HUES6 (cell line): ENCODE measurements around the gene PSMD8.
A peak's percentile ranks its signal among the peaks of the same experiment; 100 is the strongest.
"Not testable (repeated sequence)": the region's sequence is repeated elsewhere in the genome, so short reads cannot be mapped to it uniquely, and the experiment has no call there.

Experiments
- H3K27ac ChIP-seq: 2 replicates; pipeline ENCODE4 v1.7.0; 2013; ENCODE audit warnings: low read depth, mild to moderate bottlenecking, low read length, inconsistent platforms
- H3K27me3 ChIP-seq: 2 replicates; pipeline ENCODE4 v1.6.1; 2013; ENCODE audit warnings: low read length; ENCODE audit not compliant: control insufficient read depth, insufficient read depth
- H3K36me3 ChIP-seq: 2 replicates; pipeline ENCODE4 v1.6.1; 2013; ENCODE audit warnings: low read length; ENCODE audit not compliant: control insufficient read depth, insufficient read depth
- H3K4me1 ChIP-seq: 2 replicates; pipeline ENCODE4 v1.6.1; 2013; ENCODE audit warnings: low read length; ENCODE audit not compliant: control insufficient read depth, insufficient read depth
- H3K4me3 ChIP-seq: 2 replicates; pipeline ENCODE4 v1.5.1; 2013; ENCODE audit warnings: low read depth, low read length
- H3K9ac ChIP-seq: one replicate; pipeline ENCODE4 v1.6.1; 2013; ENCODE audit warnings: mild to moderate bottlenecking, low read length
- H3K9me3 ChIP-seq: 2 replicates; pipeline ENCODE4 v1.6.1; 2013; ENCODE audit warnings: low read depth, low read length; ENCODE audit not compliant: control insufficient read depth, insufficient read depth

The PSMD8 gene

GRCh38 chr19:38374332-38375097 is at the start of gene PSMD8:
Gene PSMD8 (plus strand): TSS chr19:38374571. CDS start chr19:38374602, 31 bp downstream.
- H3K4me3 ChIP-seq, result peak within 1 kb of the TSS; percentile 83
- H3K27ac ChIP-seq, result peak within 1 kb of the TSS; percentile 73
- H3K9me3 ChIP-seq, result no peaks in the 10 kb centered on the region
- H3K4me1 ChIP-seq, result 0 out of 2 replicates have a peak, but pooled peaks cover 5% of the 10 kb centered on the region
- peaks cover 20% of the 10 kb centered on the region for H3K36me3 ChIP-seq
- H3K27me3 ChIP-seq, result no peaks in the 10 kb centered on the region
- H3K9ac ChIP-seq, result peak within 1 kb of the TSS; percentile 93

DNA sequence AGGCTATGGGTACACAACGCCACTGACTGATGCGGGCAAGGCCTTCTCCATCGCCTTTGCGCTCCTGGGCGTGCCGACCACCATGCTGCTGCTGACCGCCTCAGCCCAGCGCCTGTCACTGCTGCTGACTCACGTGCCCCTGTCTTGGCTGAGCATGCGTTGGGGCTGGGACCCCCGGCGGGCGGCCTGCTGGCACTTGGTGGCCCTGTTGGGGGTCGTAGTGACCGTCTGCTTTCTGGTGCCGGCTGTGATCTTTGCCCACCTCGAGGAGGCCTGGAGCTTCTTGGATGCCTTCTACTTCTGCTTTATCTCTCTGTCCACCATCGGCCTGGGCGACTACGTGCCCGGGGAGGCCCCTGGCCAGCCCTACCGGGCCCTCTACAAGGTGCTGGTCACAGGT is 47.8 kb upstream of the PSMD8 start:
- Histone ChIP-seq H3K9me3 (no peaks in the 10 kb centered on the region), H3K27ac (no peak overlapping the region), H3K36me3 (peaks cover 25% of the 10 kb centered on the region), H3K9ac (no peak overlapping the region), H3K27me3 (no peaks in the 10 kb centered on the region), H3K4me1 (no peaks in the 10 kb centered on the region), H3K4me3 (no peak overlapping the region)

DNA sequence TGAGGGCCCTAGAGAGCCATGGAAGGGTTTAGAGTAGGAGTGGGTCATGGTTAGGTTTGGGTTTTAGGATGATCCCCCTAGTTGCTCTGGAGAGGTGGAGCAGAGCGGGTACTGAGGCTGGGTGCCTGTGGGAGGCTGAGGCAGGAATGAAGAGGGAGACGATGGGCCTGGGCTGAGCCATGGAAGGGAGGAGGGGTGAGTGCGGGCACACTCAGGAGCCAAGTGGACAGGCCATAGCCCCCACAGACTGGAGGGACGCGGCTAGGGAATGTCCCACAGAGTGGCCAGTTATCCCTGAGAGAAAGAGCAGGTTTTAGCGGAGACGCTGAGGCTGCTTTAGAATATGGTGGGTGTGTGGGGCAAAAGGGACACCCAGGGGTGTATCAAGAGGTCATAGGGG is 44.7 kb upstream of the PSMD8 start:
- no peaks in the 10 kb centered on the region for H3K27me3 ChIP-seq

GRCh38 chr19:38331728-38332127 is 42.6 kb upstream of the PSMD8 start:
- H3K27ac ChIP-seq, result no peak overlapping the region
- peaks cover 15% of the 10 kb centered on the region for H3K36me3 ChIP-seq
- no peaks in the 10 kb centered on the region for H3K9me3 ChIP-seq
- H3K27me3 ChIP-seq, result no peaks in the 10 kb centered on the region
- no peak overlapping the region for H3K4me3 ChIP-seq
- H3K9ac ChIP-seq, result no peak overlapping the region
- no peaks in the 10 kb centered on the region for H3K4me1 ChIP-seq

More for the DNA sequence above, 44.7 kb upstream of the PSMD8 start:
- H3K36me3 ChIP-seq, result peaks cover 25% of the 10 kb centered on the region
- H3K9ac ChIP-seq, result no peak overlapping the region
- H3K4me3 ChIP-seq, result no peak overlapping the region
- no peaks in the 10 kb centered on the region for H3K9me3 ChIP-seq
- no peak overlapping the region for H3K27ac ChIP-seq
- H3K4me1 ChIP-seq, result no peaks in the 10 kb centered on the region

GRCh38 chr19:38333245-38333644 is 41.1 kb upstream of the PSMD8 start:
- H3K9me3 ChIP-seq, result no peaks in the 10 kb centered on the region
- peaks cover under 1% of the 10 kb centered on the region; the same call in 1 of the 2 replicates for H3K36me3 ChIP-seq
- no peak overlapping the region for H3K4me3 ChIP-seq
- no peak overlapping the region for H3K9ac ChIP-seq
- peaks cover 4% of the 10 kb centered on the region for H3K4me1 ChIP-seq
- H3K27me3 ChIP-seq, result no peaks in the 10 kb centered on the region
- H3K27ac ChIP-seq, result no peak overlapping the region

- H3K4me3 ChIP-seq, result peak overlapping the region; percentile 77
- H3K9me3 ChIP-seq, result no peaks in the 10 kb centered on the region
- H3K4me1 ChIP-seq, result peaks cover 11% of the 10 kb centered on the region
- H3K36me3 ChIP-seq, result no peaks in the 10 kb centered on the region
- no peak overlapping the region for H3K27ac ChIP-seq
- no peak overlapping the region for H3K9ac ChIP-seq
- H3K27me3 ChIP-seq, result no peaks in the 10 kb centered on the region
These were observed 38.3 kb upstream of the PSMD8 start for GRCh38 chr19:38335949-38336637.

- H3K4me1 ChIP-seq, result peaks cover 11% of the 10 kb centered on the region
- H3K9me3 ChIP-seq, result no peaks in the 10 kb centered on the region
- no peaks in the 10 kb centered on the region for H3K36me3 ChIP-seq
- H3K9ac ChIP-seq, result no peak overlapping the region
- H3K27ac ChIP-seq, result no peak overlapping the region
- peak overlapping the region; percentile 77 for H3K4me3 ChIP-seq
- no peaks in the 10 kb centered on the region for H3K27me3 ChIP-seq
These were observed 37.6 kb upstream of the PSMD8 start for GRCh38 chr19:38336638-38337359.

DNA sequence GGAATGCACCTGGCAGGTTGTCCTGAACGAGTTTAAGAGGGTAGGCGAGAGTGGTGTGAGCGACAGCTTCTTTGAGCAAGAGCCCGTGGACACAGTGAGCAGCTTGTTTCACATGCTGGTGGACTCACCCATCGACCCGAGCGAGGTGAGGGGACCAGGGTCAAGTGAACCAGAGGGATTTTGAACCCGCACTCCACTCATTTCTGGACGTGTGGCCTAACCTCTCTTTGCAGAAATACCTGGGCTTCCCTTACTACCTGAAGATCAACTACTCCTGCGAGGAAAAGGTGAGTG is 37.1 kb upstream of the PSMD8 start:
- no peaks in the 10 kb centered on the region for H3K36me3 ChIP-seq
- H3K9me3 ChIP-seq, result no peaks in the 10 kb centered on the region
- H3K27ac ChIP-seq, result no peak overlapping the region
- H3K4me1 ChIP-seq, result peaks cover 11% of the 10 kb centered on the region
- no peaks in the 10 kb centered on the region for H3K27me3 ChIP-seq
- H3K4me3 ChIP-seq, result peak overlapping the region; percentile 77
- H3K9ac ChIP-seq, result no peak overlapping the region

DNA sequence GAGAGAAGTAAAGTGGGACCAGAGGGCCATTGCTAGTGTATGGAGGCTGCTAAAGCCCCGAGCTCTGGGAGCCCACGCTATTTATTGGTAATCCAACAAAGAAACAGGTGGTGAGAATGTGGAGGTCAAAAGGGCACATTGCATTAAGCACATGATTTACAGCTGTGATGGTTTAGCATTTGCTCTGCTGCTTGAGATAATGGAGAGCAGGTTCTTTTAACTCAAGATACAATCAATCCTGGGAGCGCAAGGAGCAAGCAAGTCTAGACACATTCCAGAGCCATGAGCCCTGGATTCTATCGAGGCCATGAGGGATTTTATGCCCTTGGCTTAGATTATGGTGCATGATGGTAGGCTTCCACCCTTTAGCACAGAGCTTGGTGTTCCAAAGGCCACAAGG is 35.4 kb upstream of the PSMD8 start:
- not testable (repeated sequence) for H3K27me3 ChIP-seq, H3K9ac ChIP-seq, H3K9me3 ChIP-seq, H3K4me3 ChIP-seq, H3K36me3 ChIP-seq, H3K27ac ChIP-seq
- H3K4me1 ChIP-seq, result peaks cover 15% of the 10 kb centered on the region

DNA sequence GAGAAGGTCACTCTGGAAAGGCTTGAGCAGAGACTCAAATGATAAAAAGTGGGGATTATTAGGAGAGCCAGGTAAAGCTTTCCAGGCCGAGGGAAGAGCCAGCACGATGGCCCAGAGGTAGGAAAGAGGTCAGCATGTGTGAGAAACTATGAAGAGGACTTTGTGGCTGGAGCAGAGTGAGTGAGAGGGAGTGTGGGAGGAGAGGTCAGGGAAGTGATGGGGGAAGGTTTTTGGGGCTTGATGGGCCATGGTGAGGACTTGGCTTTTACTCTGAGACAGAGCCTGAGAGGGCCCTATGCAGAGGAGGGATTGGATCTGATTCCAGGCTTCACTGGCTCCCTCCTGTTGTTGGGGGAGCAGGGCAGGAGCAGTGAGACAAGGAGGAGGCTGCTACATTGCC is 33.4 kb upstream of the PSMD8 start:
- no peak overlapping the region for H3K27ac ChIP-seq
- H3K4me1 ChIP-seq, result peaks cover 15% of the 10 kb centered on the region
- no peak overlapping the region for H3K9ac ChIP-seq
- no peaks in the 10 kb centered on the region for H3K9me3 ChIP-seq
- H3K36me3 ChIP-seq, result no peaks in the 10 kb centered on the region
- H3K4me3 ChIP-seq, result no peak overlapping the region
- no peaks in the 10 kb centered on the region for H3K27me3 ChIP-seq

- no peaks in the 10 kb centered on the region for H3K27me3 ChIP-seq
- peaks cover 4% of the 10 kb centered on the region; the same call in 1 of the 2 replicates for H3K4me1 ChIP-seq
- H3K9me3 ChIP-seq, result no peaks in the 10 kb centered on the region
- no peak overlapping the region for H3K9ac ChIP-seq
- no peaks in the 10 kb centered on the region for H3K36me3 ChIP-seq
- no peak overlapping the region for H3K27ac ChIP-seq
- H3K4me3 ChIP-seq, result no peak overlapping the region
These were observed 27.5 kb upstream of the PSMD8 start for GRCh38 chr19:38346837-38347236.
